Lower leg skin (tissue), 4 donors: ENCODE measurements around the gene KRTAP10-11. TPM values are rescaled to one million over a fixed set of nuclear protein-coding genes. Genes with fewer than 3 reads are reported as not detected.

Experiments used
- DNase-seq, 2 donors: peaks; one replicate each; pipeline ENCODE4 v3.0.0-alpha.2; 2019; ENCODE audit warnings: low spot score in 2 of 2
- H3K4me3 ChIP-seq: fragments of 200-600 bp; sonication (generic); 2 replicates; pipeline ENCODE4 v1.5.1; 2017; ENCODE audit warnings: mild to moderate bottlenecking, low read depth; ENCODE audit not compliant: poor library complexity, severe bottlenecking
- POLR2A ChIP-seq, 2 donors: fragments of 450-650 bp; IDR thresholded peaks; one replicate each; pipeline ENCODE4 v1.6.1; 2016 to 2017; ENCODE audit warnings: antibody characterized with exemption in 2 of 2, mild to moderate bottlenecking in 1 of 2, moderate library complexity in 1 of 2
- WGBS, 2 donors: methylation state at CpG; one replicate each; pipeline ENCODE4 v1.1.5; 2018; 5-methylcytosine and 5-hydroxymethylcytosine counted together
- intact Hi-C: fragments of 100-400 bp; cut with DNase I; formaldehyde crosslinking; loops from one replicate; pipeline ENCODE4 v1.15.0; 2023; ENCODE audit warnings: low total_unique reads
- total RNA-seq, 4 donors: library from RNA; depleted of rRNA; stranded (reverse); fragments of >200 nt; gene quantifications; one replicate each; pipeline ENCODE4 v1.1.0, GENCODE V29; 2016
- TF ChIP-seq, protein P1 (sequence below), 3 donors: fragments of 450-650 bp; IDR thresholded peaks; one replicate each; pipeline ENCODE4 v1.5.1; 2016; ENCODE audit warnings: antibody characterized with exemption in 3 of 3, mild to moderate bottlenecking in 3 of 3, moderate library complexity in 2 of 3

The KRTAP10-11 gene
- total RNA-seq, 4 donors from 2014 or later = 6.5 TPM; not detected in 3

GRCh38 chr21:44695641-44696040, 49.4 kb downstream of the KRTAP10-11 start:
- peak in 1 of 2 donors; percentile 34 for DNase-seq
- WGBS, 2 donors = 85 to 86% methylated on average over 8 of the region's 8 CpGs
- TF ChIP-seq POLR2A (IDR thresholded peaks at IDR 0.05) = no peak
- TF ChIP-seq, protein P1, sequence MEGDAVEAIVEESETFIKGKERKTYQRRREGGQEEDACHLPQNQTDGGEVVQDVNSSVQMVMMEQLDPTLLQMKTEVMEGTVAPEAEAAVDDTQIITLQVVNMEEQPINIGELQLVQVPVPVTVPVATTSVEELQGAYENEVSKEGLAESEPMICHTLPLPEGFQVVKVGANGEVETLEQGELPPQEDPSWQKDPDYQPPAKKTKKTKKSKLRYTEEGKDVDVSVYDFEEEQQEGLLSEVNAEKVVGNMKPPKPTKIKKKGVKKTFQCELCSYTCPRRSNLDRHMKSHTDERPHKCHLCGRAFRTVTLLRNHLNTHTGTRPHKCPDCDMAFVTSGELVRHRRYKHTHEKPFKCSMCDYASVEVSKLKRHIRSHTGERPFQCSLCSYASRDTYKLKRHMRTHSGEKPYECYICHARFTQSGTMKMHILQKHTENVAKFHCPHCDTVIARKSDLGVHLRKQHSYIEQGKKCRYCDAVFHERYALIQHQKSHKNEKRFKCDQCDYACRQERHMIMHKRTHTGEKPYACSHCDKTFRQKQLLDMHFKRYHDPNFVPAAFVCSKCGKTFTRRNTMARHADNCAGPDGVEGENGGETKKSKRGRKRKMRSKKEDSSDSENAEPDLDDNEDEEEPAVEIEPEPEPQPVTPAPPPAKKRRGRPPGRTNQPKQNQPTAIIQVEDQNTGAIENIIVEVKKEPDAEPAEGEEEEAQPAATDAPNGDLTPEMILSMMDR (IDR thresholded peaks at IDR 0.05) = no peak
- no peak overlapping the region for H3K4me3 ChIP-seq
- intact Hi-C loops = no loop called here

DNA sequence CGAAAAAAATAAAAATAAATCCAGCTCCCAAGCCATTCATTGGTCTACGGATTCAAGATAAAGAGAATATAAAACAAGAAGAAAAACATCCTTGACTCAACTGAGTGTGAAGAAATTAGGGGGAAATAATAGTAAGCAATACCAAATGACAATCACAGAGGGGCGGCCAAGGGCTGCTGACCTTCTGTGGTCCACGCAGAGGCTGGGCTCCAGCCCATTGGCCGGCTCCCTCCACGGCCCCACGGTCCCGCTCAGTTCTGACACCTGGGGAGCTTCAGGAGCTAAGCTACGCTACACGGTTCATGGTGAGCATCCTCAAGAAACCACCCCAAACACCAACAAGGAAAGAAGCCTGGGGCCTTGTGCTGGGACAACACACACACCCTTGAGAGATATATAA, 50.4 kb downstream of the KRTAP10-11 start:
- peak in 1 of 2 donors; percentile 61 for DNase-seq
- no peak overlapping the region for H3K4me3 ChIP-seq
- intact Hi-C loops = no loop called here
- TF ChIP-seq POLR2A (IDR thresholded peaks at IDR 0.05) = no peak
- TF ChIP-seq, protein P1 (IDR thresholded peaks at IDR 0.05) = no peak
- 75 to 78% methylated on average over 10 of the region's 10 CpGs for WGBS, 2 donors

Other genes starting within 250 kb of the KRTAP10-11 start
- 1 to 10 TPM; 2.9 to 5.8 (median 3.2) TPM for gene LRRC3, start 190.9 kb upstream of the KRTAP10-11 start, total RNA-seq
- gene KRTAP10-1, start 106.2 kb upstream of the KRTAP10-11 start, total RNA-seq = 1 to 10 TPM in 1 of 4 donors, not detected in 3; 3.0 TPM
- 1 to 10 TPM in 1 of 4 donors, not detected in 3; 9.3 TPM for gene KRTAP10-2, start 94.9 kb upstream of the KRTAP10-11 start, total RNA-seq
- gene KRTAP10-3, start 87.6 kb upstream of the KRTAP10-11 start, total RNA-seq = 1 to 10 TPM in 1 of 4 donors, not detected in 3; 4.8 TPM
- 1 to 10 TPM in 1 of 4 donors, not detected in 3; 6.3 TPM for gene KRTAP10-4, start 72.7 kb upstream of the KRTAP10-11 start, total RNA-seq
- 1 to 10 TPM in 1 of 4 donors, not detected in 3; 6.1 TPM for gene KRTAP10-5, start 65.8 kb upstream of the KRTAP10-11 start, total RNA-seq
- gene KRTAP10-6, start 53.9 kb upstream of the KRTAP10-11 start, total RNA-seq = 1 to 10 TPM in 1 of 4 donors, not detected in 3; 1.3 TPM
- 10 to 100 TPM in 1 of 4 donors, 1 to 10 TPM in 1, not detected in 2; 2.4 to 11.0 TPM for gene KRTAP10-7, start 45.8 kb upstream of the KRTAP10-11 start, total RNA-seq
- gene KRTAP10-8, start 34.3 kb upstream of the KRTAP10-11 start, total RNA-seq = 1 to 10 TPM in 1 of 4 donors, not detected in 3; 4.6 TPM
- gene KRTAP10-9, start 19.3 kb upstream of the KRTAP10-11 start, total RNA-seq = 1 to 10 TPM in 1 of 4 donors, not detected in 3; 4.7 TPM
- 1 to 10 TPM in 1 of 4 donors, not detected in 3; 5.3 TPM for gene KRTAP10-10, start 9.1 kb upstream of the KRTAP10-11 start, total RNA-seq
- not detected for gene KRTAP12-4, start 8.2 kb downstream of the KRTAP10-11 start, total RNA-seq
- 10 to 100 TPM in 1 of 4 donors, not detected in 3; 13.2 TPM for gene KRTAP12-3, start 11.5 kb downstream of the KRTAP10-11 start, total RNA-seq
- gene KRTAP12-2, start 20.5 kb downstream of the KRTAP10-11 start, total RNA-seq = 10 to 100 TPM in 1 of 4 donors, not detected in 3; 17.5 TPM
- gene KRTAP12-1, start 35.7 kb downstream of the KRTAP10-11 start, total RNA-seq = 10 to 100 TPM in 1 of 4 donors, not detected in 3; 12.3 TPM
- 1 to 10 TPM in 1 of 4 donors, not detected in 3; 2.1 TPM for gene KRTAP10-12, start 50.8 kb downstream of the KRTAP10-11 start, total RNA-seq
- under 1 TPM in 1 of 4 donors, not detected in 3; 0.06 TPM for gene TSPEAR, start 65.2 kb downstream of the KRTAP10-11 start, total RNA-seq
- 10 to 100 TPM; 37.2 to 61.8 (median 49.8) TPM for gene UBE2G2, start 155.4 kb downstream of the KRTAP10-11 start, total RNA-seq
- 10 to 100 TPM; 35.6 to 52.6 (median 42.5) TPM for gene SUMO3, start 171.6 kb downstream of the KRTAP10-11 start, total RNA-seq
- gene PTTG1IP, start 227.3 kb downstream of the KRTAP10-11 start, total RNA-seq = 100 to 1,000 TPM; 110 to 193 (median 133) TPM